Measurements from ENCODE around the gene ARHGAP18. TPM values are rescaled to one million over a fixed set of nuclear protein-coding genes. Genes with fewer than 3 reads are reported as not detected.

The ARHGAP18 gene
- total and polyA plus RNA-seq, 4 experiments from 2014 or later, result 2.3 to 4.6 (median 4.0) TPM

DNA sequence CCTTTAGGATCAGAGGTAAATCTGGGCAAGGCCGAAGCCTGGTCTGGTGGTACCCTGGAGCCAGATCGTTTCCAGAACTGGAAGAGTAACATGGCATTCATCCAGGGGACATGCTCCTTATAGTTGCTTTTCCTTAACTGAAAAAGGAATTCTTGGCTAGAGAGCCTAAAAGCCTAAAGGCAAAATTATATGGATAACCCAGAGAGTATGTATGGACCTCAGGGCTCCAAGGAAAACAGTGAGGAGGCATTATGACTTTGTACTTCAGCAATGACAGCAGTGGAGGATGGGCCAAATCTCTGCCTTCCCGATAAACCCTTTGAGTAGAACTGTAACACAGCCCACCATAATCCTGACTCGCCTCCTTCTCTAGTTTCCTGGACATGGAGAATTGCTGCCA is 29.3 kb downstream of the ARHGAP18 start:
- Mint-ChIP-seq H3K9me3 (no peaks in the 10 kb centered on the region), H3K27me3 (no peaks in the 10 kb centered on the region), H3K4me3 (no peak overlapping the region), H3K36me3 (no peaks in the 10 kb centered on the region), H3K4me1 (peaks cover 30 to 40% (median 35%) of the 10 kb centered on the region in 4 donors), H3K27ac (no peak overlapping the region)
- Histone ChIP-seq H3K4me3 (ENCODE audit: low read length in 2 of 2) (no peak overlapping the region), H3K9me3 (ENCODE audit: control insufficient read depth in 1 of 2, low read length in 2 of 2) (no peaks in the 10 kb centered on the region), H3K4me1 (ENCODE audit: insufficient read depth, low read length) (peaks cover 51% of the 10 kb centered on the region), H3K27ac (ENCODE audit: low read depth, low read length) (no peak overlapping the region), H3K27me3 (ENCODE audit: insufficient read depth, low read length) (no peaks in the 10 kb centered on the region), H3K36me3 (ENCODE audit: insufficient read depth, low read length) (no peaks in the 10 kb centered on the region)
- no peak for DNase-seq
- CTCF ChIA-PET (ENCODE audit: partially characterized antibody), result interaction anchor here (4.1 kb wide), 1 partner anchor 7 kb away, joined by 35 read pairs; no protein-coding TSS in a partner anchor
- intact Hi-C loops (cut with micrococcal nuclease), result no loop called here
- POLR2A ChIA-PET (ENCODE audit: partially characterized antibody), result interaction anchor here (4.3 kb wide), 1 partner anchor 8 kb away, joined by 35 read pairs; no protein-coding TSS in a partner anchor

DNA sequence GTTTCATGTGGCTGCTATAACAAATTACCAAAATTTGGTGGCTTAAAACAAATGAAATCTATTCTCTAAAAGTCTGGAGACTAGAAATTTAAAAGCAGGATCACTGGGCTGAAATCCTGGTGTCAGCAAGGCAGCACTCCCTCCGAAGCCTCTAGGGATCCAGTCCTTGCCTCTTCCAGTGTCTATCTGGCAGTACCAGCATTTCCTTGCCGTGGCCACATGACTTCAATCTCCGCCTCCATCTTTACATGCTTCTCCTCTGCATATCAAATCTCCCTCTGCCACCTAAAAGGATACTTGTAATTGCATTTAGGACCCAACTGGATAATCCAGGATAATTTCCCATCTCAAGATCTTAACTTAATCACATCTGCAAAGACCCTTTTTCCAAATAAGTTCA is 30.2 kb downstream of the ARHGAP18 start:
- H3K27ac Mint-ChIP-seq, result peak overlapping the region in 2 of 7 donors; percentile 7 to 43
- no peaks in the 10 kb centered on the region for H3K27me3 Mint-ChIP-seq
- Histone ChIP-seq H3K36me3 (ENCODE audit: insufficient read depth, low read length) (no peaks in the 10 kb centered on the region), H3K4me1 (ENCODE audit: insufficient read depth, low read length) (peaks cover 42% of the 10 kb centered on the region), H3K9me3 (ENCODE audit: control insufficient read depth in 1 of 2, low read length in 2 of 2) (no peaks in the 10 kb centered on the region), H3K4me3 (ENCODE audit: low read length in 2 of 2) (no peak overlapping the region), H3K27me3 (ENCODE audit: insufficient read depth, low read length) (no peaks in the 10 kb centered on the region), H3K27ac (ENCODE audit: low read depth, low read length) (no peak overlapping the region)
- intact Hi-C loops (cut with micrococcal nuclease), result no loop called here
- H3K36me3 Mint-ChIP-seq, result no peaks in the 10 kb centered on the region
- ChIA-PET POLR2A (ENCODE audit: partially characterized antibody) (no interaction called here), CTCF (ENCODE audit: partially characterized antibody) (no interaction called here)
- H3K9me3 Mint-ChIP-seq, result no peaks in the 10 kb centered on the region
- H3K4me3 Mint-ChIP-seq, result no peak overlapping the region
- DNase-seq, result no peak
- peaks cover 27 to 35% (median 30%) of the 10 kb centered on the region in 4 donors for H3K4me1 Mint-ChIP-seq

DNA sequence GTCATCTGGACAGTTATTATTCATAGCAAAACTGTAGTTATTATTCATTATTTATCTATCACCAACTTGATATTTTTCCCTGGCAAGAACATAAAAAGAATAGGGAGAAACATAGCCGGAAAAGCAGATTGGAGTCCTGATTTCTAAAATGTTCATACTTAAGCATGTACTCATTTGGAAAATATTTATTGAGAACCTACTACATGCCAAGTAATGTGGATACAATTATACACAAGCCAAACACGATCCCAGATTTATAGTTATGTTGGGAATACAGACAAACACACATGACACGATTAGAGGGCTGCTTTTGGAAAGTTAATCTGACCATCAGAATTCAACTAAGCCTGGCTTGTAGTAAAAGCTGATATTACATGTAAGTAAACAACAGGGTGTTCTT is 30.7 kb downstream of the ARHGAP18 start:
- Histone ChIP-seq H3K27ac (ENCODE audit: low read depth, low read length) (no peak overlapping the region), H3K27me3 (ENCODE audit: insufficient read depth, low read length) (no peaks in the 10 kb centered on the region), H3K36me3 (ENCODE audit: insufficient read depth, low read length) (no peaks in the 10 kb centered on the region), H3K4me3 (ENCODE audit: low read length in 2 of 2) (no peak overlapping the region), H3K4me1 (ENCODE audit: insufficient read depth, low read length) (peaks cover 38% of the 10 kb centered on the region), H3K9me3 (ENCODE audit: control insufficient read depth in 1 of 2, low read length in 2 of 2) (no peaks in the 10 kb centered on the region)
- intact Hi-C loops (cut with micrococcal nuclease), result no loop called here
- ChIA-PET POLR2A (ENCODE audit: partially characterized antibody) (no interaction called here), CTCF (ENCODE audit: partially characterized antibody) (no interaction called here)
- Mint-ChIP-seq H3K4me3 (no peak overlapping the region), H3K27ac (no peak overlapping the region), H3K9me3 (no peaks in the 10 kb centered on the region), H3K4me1 (peaks cover 22 to 30% (median 27%) of the 10 kb centered on the region in 4 donors), H3K36me3 (no peaks in the 10 kb centered on the region), H3K27me3 (no peaks in the 10 kb centered on the region)
- DNase-seq, result no peak

DNA sequence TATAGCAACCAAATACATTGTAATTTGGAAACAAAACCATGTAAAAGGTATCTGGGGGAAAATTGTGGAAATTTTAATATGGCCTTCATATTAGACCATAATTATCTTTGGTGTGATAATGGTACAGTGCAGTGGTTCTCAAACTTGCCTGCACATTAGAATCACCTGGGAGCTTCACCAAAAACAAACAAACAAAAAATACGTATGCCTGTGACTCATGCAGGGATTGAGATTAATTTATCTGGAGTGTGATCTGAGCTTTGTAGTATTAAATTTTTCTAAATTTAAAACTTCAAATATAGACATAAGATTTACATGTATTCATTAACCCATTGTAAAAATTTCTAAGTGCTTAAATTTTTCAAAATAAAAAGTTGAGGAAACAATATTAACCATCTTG is 31.5 kb downstream of the ARHGAP18 start:
- Mint-ChIP-seq H3K9me3 (no peaks in the 10 kb centered on the region), H3K27me3 (no peaks in the 10 kb centered on the region), H3K4me1 (peaks cover 16 to 26% (median 21%) of the 10 kb centered on the region in 4 donors), H3K27ac (no peak overlapping the region), H3K4me3 (no peak overlapping the region), H3K36me3 (no peaks in the 10 kb centered on the region)
- Histone ChIP-seq H3K9me3 (ENCODE audit: control insufficient read depth in 1 of 2, low read length in 2 of 2) (no peaks in the 10 kb centered on the region), H3K27me3 (ENCODE audit: insufficient read depth, low read length) (no peaks in the 10 kb centered on the region), H3K4me3 (ENCODE audit: low read length in 2 of 2) (no peak overlapping the region), H3K27ac (ENCODE audit: low read depth, low read length) (no peak overlapping the region), H3K4me1 (ENCODE audit: insufficient read depth, low read length) (peaks cover 31% of the 10 kb centered on the region), H3K36me3 (ENCODE audit: insufficient read depth, low read length) (no peaks in the 10 kb centered on the region)
- ChIA-PET POLR2A (ENCODE audit: partially characterized antibody) (interaction anchor here (1.0 to 2.0 kb wide), 3 partner anchors 22 to 343 kb away, joined by 3 to 7 read pairs (median 3); no protein-coding TSS in a partner anchor), CTCF (ENCODE audit: partially characterized antibody) (interaction anchor here (1.4 kb wide), 1 partner anchor 54 kb away, joined by 3 read pairs; no protein-coding TSS in a partner anchor)
- intact Hi-C loops (cut with micrococcal nuclease), result no loop called here
- DNase-seq, result no peak

DNA sequence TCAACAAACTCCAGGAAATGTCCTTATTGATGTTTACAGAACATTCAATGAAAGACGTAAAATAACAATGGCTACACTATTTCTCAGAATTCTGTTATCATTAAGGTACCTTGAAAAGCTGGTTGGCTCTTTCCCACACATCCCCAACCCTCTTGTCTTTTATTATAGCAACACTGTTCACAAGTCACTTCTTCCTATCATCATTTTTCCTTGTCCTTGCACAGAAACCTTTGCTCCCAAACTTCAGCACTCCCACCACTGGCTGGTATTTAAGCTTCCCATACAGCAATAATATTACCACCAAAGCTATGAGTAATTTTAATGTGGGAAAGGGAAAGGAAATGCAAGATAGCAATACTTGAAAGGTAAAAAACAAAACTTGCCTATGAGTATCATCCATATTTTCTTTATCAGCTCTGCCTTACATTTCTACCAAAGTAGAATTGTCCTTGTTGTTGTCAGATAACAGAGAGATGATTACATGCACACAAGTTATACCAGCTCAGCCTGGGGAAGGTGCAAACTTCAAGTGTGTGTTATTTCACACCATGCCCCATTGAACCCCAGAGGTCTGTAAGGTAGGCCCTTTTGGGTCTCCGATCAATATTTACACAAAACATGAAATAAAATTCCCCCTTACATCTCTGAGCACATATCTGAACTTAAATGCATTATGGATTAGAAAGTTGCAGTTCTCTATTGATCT is 32.2 kb downstream of the ARHGAP18 start:
- Mint-ChIP-seq H3K27ac (peak overlapping the region in 1 of 7 donors; percentile 0), H3K4me3 (no peak overlapping the region), H3K36me3 (no peaks in the 10 kb centered on the region), H3K4me1 (peaks cover 20 to 29% (median 26%) of the 10 kb centered on the region in 4 donors), H3K9me3 (no peaks in the 10 kb centered on the region), H3K27me3 (no peaks in the 10 kb centered on the region)
- H3K4me3 ChIP-seq (ENCODE audit: low read length in 2 of 2), result no peak overlapping the region
- H3K27ac ChIP-seq (ENCODE audit: low read depth, low read length), result no peak overlapping the region
- no peaks in the 10 kb centered on the region for H3K36me3 ChIP-seq (ENCODE audit: insufficient read depth, low read length)
- no peaks in the 10 kb centered on the region for H3K27me3 ChIP-seq (ENCODE audit: insufficient read depth, low read length)
- H3K4me1 ChIP-seq (ENCODE audit: insufficient read depth, low read length), result peaks cover 33% of the 10 kb centered on the region
- intact Hi-C loops (cut with micrococcal nuclease), result no loop called here
- ChIA-PET POLR2A (ENCODE audit: partially characterized antibody) (interaction anchor here (0.9 to 2.0 kb wide), 5 partner anchors 8 to 344 kb away, joined by 3 to 7 read pairs (median 3); no protein-coding TSS in a partner anchor), CTCF (ENCODE audit: partially characterized antibody) (interaction anchor here (1.0 to 1.4 kb wide), 2 partner anchors 52 to 55 kb away, joined by 3 to 4 read pairs; no protein-coding TSS in a partner anchor)
- DNase-seq, result no peak
- H3K9me3 ChIP-seq (ENCODE audit: control insufficient read depth in 1 of 2, low read length in 2 of 2), result no peaks in the 10 kb centered on the region

DNA sequence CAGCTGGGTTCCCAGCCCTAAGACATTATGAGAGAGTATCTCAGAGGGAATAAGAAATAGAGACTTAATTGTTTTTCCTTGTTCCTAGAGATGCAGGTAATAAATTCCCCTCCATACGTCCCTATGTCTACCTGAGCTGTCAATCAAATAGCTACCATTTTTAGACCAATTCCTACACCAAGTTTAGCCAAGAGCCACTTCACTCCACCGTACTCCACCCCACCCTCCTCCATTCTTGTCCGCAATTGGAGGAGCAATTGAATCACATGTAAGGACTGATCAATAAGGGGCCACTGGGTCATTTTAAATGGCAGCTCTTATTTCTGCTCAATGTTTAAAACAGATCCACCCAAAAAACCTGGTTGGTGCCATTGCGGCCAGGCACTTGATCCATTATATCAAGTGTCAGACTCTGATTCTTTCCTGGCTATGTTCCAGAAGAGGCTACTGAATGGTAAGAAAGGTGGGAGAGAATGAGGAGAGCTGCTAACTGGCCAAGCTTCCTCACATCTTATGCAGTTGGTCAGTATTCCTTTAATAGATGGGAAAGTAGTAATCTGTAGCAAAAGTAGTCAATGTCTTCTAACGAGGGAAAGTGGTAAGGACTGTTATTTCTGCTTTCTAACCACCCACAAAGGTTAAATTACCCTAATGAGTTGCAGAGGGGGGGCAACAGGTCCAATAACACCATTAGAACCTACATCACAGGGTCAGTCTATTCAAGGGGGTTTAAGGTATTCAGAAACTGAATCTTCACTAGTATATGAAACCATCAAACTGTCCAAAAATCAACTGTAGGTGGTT is 34.1 kb downstream of the ARHGAP18 start:
- CTCF ChIA-PET (ENCODE audit: partially characterized antibody), result interaction anchor here (0.6 to 7.6 kb wide), 8 partner anchors 7 to 345 kb away, joined by 3 to 131 read pairs (median 4); no protein-coding TSS in a partner anchor
- no peaks in the 10 kb centered on the region for H3K9me3 ChIP-seq (ENCODE audit: control insufficient read depth in 1 of 2, low read length in 2 of 2)
- H3K36me3 ChIP-seq (ENCODE audit: insufficient read depth, low read length), result no peaks in the 10 kb centered on the region
- no peak overlapping the region for H3K27ac ChIP-seq (ENCODE audit: low read depth, low read length)
- H3K27ac Mint-ChIP-seq, result no peak overlapping the region
- H3K4me1 ChIP-seq (ENCODE audit: insufficient read depth, low read length), result peaks cover 40% of the 10 kb centered on the region
- no peaks in the 10 kb centered on the region for H3K36me3 Mint-ChIP-seq
- H3K4me3 Mint-ChIP-seq, result no peak overlapping the region
- H3K4me1 Mint-ChIP-seq, result peaks cover 33 to 41% (median 34%) of the 10 kb centered on the region in 4 donors
- intact Hi-C loops (cut with micrococcal nuclease), result no loop called here
- H3K9me3 Mint-ChIP-seq, result no peaks in the 10 kb centered on the region
- H3K4me3 ChIP-seq (ENCODE audit: low read length in 2 of 2), result no peak overlapping the region
- no peaks in the 10 kb centered on the region for H3K27me3 Mint-ChIP-seq
- no peaks in the 10 kb centered on the region for H3K27me3 ChIP-seq (ENCODE audit: insufficient read depth, low read length)
- POLR2A ChIA-PET (ENCODE audit: partially characterized antibody), result interaction anchor here (1.0 to 1.9 kb wide), 6 partner anchors 8 to 355 kb away, joined by 3 to 4 read pairs (median 4); no protein-coding TSS in a partner anchor
- no peak for DNase-seq

DNA sequence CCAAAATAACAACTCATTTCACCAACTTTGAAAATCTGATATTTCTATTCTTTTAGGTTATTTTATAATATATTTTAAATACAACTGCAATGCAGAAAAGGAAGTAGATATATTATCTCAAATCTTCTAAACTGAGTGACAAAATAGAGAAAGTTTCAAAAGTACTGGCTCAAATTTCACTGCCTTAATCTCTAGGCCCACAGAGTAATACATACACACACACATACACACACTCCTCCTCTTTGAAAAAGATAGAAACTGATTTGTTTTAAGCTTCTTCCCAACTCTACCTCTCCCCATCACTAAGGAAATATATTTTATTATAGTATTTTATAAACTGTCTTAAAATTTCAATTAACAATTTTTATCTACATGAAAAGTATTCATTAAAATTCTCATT is 36.2 kb downstream of the ARHGAP18 start:
- no peak overlapping the region for H3K4me3 Mint-ChIP-seq
- no peaks in the 10 kb centered on the region for H3K36me3 ChIP-seq (ENCODE audit: insufficient read depth, low read length)
- DNase-seq, result no peak
- no peaks in the 10 kb centered on the region for H3K9me3 Mint-ChIP-seq
- H3K27ac Mint-ChIP-seq, result peak overlapping the region in 3 of 7 donors; percentile 9 to 90 (median 61)
- H3K36me3 Mint-ChIP-seq, result no peaks in the 10 kb centered on the region
- intact Hi-C loops (cut with micrococcal nuclease), result loop anchor here (1.0 to 5.0 kb wide), 3 partner anchors 11 to 183 kb away; partner anchors contain the start of gene ARHGAP18
- peaks cover 38% of the 10 kb centered on the region for H3K4me1 ChIP-seq (ENCODE audit: insufficient read depth, low read length)
- ChIA-PET CTCF (ENCODE audit: partially characterized antibody) (interaction anchor here (1.1 to 7.6 kb wide), 5 partner anchors 9 to 348 kb away, joined by 3 to 131 read pairs (median 12); partner anchors contain the start of gene ARHGAP18), POLR2A (ENCODE audit: partially characterized antibody) (interaction anchor here (1.2 to 3.8 kb wide), 4 partner anchors 9 to 76 kb away, joined by 3 to 35 read pairs (median 9); partner anchors contain the start of gene ARHGAP18)
- no peak overlapping the region for H3K27ac ChIP-seq (ENCODE audit: low read depth, low read length)
- H3K27me3 Mint-ChIP-seq, result no peaks in the 10 kb centered on the region
- H3K4me3 ChIP-seq (ENCODE audit: low read length in 2 of 2), result no peak overlapping the region
- peaks cover 33 to 36% (median 34%) of the 10 kb centered on the region in 4 donors for H3K4me1 Mint-ChIP-seq
- H3K27me3 ChIP-seq (ENCODE audit: insufficient read depth, low read length), result no peaks in the 10 kb centered on the region
- no peaks in the 10 kb centered on the region for H3K9me3 ChIP-seq (ENCODE audit: control insufficient read depth in 1 of 2, low read length in 2 of 2)

Data from CD4-positive, alpha-beta memory T cell (primary cell).